ENCODE results near the gene PIP5K1B. TPM values are rescaled to one million over a fixed set of nuclear protein-coding genes. Genes with fewer than 3 reads are reported as not detected.

The PIP5K1B gene
- total RNA-seq, 1 donor from 2014 or later: 0.13 TPM

DNA sequence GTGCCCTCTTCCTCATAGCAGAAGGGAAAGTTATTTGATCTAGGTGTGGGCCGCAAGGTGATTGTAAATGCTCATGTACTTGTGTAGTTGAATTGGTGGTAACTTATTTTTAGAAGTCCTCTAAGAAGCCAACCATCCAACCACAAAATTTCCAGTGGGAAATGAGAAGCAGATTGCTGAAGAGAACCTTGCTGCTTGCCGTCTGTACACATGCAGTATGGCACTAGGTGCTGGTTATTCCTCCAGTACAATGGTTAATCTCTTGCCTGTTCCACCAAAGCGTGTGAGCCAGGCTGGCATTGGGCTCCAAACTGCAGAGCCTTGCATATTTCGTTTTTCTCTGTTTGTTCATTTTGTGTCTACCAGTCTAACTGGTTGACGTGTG, 28.0 kb downstream of the PIP5K1B start:
- DNase-seq (ENCODE audit: low read depth, low spot score): no peak

DNA sequence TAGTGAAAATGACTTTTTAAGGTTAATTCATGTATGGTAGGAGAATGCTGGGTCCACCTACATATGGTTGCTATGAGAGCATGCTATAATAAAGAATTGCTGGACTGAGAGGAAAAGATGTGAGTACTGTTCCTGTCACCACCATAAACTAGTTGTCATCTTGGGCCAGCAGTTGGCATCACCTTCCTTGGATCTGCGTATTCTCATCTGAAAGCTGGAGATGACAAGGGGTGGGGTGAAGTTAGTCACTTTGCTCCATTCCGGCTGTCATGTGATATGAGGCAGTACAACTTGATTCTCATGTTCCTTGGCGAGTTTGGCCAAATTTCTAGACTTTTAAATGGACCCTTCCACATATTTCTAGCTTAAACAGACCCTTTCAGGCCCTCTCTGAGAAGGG, 33.3 kb downstream of the PIP5K1B start:
- DNase-seq (ENCODE audit: low read depth, low spot score): no peak

DNA sequence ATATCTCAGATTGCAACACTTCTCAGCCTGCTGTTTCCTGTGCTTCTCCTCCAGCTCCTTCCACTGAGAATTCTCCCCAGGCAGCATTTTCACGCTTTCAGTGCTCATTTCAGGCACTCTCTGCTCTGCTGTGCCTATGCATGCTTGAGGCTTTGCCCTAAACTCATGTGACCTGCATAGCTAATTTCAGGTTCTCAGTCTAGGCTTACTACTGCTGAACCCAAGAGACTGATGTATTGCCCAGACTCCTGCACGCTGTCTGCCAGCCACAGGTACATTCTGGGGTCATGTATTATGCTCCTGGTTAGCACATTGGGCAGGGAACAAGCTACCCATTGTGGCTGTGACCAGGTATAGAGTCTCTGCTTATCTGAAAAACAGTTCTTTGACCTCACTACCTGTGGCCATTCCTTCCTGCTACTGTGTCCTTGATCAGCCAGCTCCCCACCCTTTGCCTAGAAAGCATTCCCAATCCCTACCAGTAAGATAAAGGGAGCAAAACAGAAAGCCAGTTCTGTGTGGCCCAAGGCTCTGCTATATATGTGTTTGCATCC, 34.7 kb downstream of the PIP5K1B start:
- DNase-seq (ENCODE audit: low read depth, low spot score): no peak

DNA sequence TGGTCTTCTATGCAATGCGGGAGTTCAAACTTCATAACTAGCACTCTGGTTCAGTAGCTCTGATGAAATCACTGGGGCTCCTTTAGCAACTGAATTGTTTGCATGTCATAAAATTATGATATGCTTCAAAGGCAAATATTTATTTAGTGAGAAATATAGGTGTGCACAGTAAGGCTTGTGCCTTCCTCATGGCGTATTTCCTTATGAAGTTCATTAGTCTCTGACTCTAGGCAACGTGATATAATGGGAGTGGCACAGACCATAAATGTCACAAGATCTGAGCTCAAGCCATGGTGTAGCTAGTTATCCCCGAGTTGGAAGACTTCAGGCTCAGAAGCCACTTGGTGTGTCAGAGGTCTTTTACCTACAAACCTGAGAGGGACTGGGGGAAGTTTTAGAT, 35.5 kb downstream of the PIP5K1B start:
- no peak for DNase-seq (ENCODE audit: low read depth, low spot score)

- DNase-seq (ENCODE audit: low read depth, low spot score): no peak
Measured at GRCh38 chr9:68741234-68741633, 36.2 kb downstream of the PIP5K1B start.

DNA sequence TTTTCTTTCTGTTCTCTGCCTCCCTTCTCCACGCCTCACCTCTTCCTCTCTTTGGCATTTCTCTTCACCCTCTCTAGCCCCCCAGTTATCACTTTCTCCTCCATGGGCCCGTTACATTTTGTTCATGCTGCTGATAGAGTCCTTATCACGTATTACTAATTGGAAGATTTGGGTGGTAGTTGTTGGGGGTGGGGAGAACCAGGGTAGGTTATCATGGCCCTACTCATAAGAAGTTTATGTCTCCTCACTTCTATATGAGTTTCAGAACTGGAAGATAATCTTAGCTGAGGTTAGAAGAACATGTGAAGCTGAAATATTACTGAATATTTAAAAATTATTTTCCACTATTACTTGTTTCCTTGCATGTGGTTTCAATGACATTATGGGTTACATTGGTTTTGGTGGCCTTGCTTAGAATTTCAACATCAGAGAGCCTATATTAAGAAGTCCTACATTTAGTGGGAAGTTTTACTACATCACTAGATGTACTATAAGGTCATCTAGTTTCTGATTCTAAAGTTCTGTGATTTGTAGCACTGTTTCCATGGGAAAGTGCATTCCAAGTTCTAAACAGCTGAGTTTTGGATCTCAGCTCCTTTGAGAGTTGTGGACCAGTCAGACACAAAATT, 36.8 kb downstream of the PIP5K1B start:
- no peak for DNase-seq (ENCODE audit: low read depth, low spot score)

- no peak for DNase-seq (ENCODE audit: low read depth, low spot score)
Measured at GRCh38 chr9:68742333-68742730, 37.3 kb downstream of the PIP5K1B start.

- DNase-seq (ENCODE audit: low read depth, low spot score): no peak
Measured at GRCh38 chr9:68744426-68744825, 39.4 kb downstream of the PIP5K1B start.

DNA sequence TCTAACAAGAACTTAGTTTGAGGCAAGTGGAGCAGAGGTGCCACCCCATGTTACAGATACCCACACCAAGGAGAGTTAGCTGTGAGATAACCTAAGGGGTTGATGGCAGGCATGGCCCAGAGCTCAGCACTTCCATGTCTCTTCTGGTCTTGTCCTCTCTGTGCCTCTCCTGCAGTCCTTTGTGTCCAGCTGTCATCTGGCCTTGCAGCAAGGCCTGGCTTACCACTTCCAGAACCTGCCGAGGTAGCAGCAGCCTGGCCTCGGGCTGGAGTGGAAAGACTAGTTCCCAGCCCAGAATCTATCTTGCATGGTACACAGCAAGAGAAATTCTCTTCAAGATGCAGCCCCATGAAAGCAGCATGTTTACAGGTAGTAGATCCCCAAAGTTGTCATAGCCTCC, 41.5 kb downstream of the PIP5K1B start:
- DNase-seq (ENCODE audit: low read depth, low spot score): no peak

DNA sequence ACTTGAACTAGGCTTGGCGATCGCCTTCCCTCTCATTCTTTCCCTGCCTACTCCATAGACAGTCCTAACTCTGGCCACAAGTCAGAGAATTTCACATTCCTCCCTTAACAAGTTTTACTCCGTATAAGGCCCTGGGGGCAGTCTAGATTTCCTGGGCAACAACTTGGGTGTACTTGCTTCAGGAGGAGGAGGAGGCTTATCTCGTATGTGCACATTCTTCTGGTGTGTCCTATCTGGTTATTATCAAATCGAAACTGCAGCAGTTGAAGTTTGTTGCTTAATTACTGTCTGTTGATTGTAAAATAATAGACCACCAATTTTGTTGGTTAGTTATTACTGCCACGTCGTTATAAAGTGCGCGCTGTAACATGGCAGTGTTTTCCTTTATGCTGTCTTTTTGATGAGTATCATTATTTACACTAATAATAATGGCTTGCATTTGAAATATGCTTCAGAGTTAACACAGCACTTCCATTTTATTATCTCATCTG, 42.0 kb downstream of the PIP5K1B start:
- no peak for DNase-seq (ENCODE audit: low read depth, low spot score)

GRCh38 chr9:68749135-68749534, 44.1 kb downstream of the PIP5K1B start:
- no peak for DNase-seq (ENCODE audit: low read depth, low spot score)

DNA sequence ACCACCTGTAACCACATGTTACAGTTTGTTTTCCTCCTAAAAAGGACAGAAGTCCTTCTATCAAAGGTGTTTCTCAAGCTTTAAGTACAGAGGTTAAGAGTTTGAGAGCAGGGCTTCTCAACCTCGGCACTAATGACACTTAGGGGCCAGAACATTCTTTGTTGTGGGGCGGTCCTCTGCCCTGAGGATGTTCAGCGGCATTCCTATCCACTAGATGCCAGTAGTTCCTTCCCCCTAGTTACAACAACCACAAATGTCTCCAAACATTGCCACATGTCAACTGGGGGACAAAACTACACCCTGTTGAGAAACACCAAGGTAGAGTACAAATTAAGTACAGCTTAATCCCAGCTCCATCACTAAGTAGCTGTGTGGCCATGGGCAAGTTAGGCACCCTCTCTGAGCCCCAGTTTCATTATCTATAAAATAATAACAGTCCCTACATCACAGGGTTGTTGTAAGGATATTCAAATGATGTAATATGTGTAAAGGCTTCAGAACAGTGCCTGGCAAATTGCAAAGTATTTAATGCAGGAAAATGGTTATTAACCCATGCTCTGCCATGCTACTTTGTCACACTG, 44.6 kb downstream of the PIP5K1B start:
- no peak for DNase-seq (ENCODE audit: low read depth, low spot score)

DNA sequence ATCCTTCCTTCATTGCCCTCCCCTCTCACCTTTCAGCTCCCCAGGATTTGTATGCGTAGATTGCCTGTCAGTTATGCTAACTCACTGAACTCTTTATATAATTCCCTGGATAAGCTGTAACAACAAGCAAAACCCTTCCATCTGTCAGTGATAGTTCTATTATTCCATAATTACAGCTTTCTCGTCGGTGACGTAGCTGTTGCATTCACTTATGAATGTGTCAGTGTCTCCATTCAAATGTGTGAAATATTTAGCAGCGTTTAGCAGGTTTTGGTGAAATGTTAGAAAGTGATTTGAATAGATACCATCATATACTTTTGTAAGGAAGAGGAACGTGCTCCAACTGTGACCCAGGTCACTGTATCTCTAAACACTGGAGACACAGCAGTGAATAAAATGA, 45.2 kb downstream of the PIP5K1B start:
- DNase-seq (ENCODE audit: low read depth, low spot score): no peak

DNA sequence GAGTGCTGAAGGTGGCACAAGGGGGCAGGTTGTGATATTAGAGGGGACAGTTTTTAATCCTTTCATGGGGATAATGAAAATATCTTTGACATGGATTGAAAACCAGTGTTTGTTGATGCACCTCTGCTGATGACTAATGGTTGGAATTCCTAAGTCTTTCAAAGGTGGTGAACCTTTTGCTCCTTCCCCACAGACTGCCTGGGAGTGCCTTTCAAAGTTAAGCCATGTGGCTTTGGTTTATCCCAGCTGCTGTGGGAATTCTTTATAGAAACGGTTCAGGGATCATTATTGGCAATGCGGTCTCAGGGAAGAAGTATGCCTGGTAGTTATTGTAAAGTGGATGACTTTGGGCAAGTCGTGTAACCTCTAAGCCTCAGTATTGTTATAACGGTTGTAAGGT, 45.7 kb downstream of the PIP5K1B start:
- no peak for DNase-seq (ENCODE audit: low read depth, low spot score)

DNA sequence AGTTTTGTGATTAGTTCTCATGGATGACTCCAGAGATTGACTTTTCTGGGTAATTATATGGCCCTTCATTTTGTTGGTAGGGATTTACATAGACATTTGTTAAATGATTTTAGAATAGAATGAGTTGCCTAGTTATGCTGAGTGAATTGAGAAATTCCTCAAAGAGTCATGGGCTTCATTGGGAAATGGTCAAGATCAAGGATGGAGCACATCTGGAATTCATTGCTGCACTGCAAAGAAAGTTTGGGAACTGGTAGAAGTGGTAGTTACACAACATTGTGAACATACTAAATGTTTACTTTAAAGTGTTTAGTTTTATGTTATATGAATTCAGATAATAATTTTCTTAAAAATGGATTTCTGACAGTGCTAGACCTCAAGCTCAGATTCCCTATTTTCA, 46.5 kb downstream of the PIP5K1B start:
- DNase-seq (ENCODE audit: low read depth, low spot score): no peak

GRCh38 chr9:68755051-68755450, 50.0 kb downstream of the PIP5K1B start:
- no peak for DNase-seq (ENCODE audit: low read depth, low spot score)

GRCh38 chr9:68755752-68756151, 50.7 kb downstream of the PIP5K1B start:
- DNase-seq (ENCODE audit: low read depth, low spot score): no peak

DNA sequence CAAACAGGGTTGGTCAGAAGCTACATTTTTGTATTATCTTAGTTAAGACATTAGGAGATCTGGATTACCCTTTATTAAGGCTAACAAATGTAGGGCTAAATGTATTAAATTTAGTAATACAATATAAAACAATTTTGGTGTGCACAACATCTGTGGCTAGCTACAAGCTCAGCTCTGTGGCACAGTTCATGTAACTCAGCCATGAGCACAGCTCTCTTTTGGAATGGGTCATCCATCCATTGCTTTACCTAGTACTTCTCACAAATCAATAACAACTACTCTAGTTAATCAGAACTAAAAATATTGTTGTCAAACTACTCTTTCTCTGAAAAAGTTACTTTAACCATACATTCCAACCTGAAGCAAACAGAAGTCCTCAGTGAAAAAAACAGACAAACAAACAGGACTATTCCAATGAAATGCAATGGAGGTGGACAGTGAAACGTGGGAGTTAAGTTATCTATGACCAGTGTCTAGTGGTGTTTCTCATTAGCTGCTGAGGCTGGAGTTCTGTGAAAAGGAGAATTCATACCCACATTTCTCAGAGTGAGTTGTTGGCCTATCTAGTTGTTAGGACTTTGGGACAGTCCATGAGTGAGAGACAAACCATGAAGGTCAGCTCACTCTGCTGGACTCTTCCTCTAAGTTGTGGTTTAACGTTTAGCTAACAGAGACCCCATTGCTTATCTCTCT, 55.1 kb downstream of the PIP5K1B start:
- DNase-seq (ENCODE audit: low read depth, low spot score): no peak

GRCh38 chr9:68760674-68761333, 55.8 kb downstream of the PIP5K1B start:
- DNase-seq (ENCODE audit: low read depth, low spot score): no peak

DNA sequence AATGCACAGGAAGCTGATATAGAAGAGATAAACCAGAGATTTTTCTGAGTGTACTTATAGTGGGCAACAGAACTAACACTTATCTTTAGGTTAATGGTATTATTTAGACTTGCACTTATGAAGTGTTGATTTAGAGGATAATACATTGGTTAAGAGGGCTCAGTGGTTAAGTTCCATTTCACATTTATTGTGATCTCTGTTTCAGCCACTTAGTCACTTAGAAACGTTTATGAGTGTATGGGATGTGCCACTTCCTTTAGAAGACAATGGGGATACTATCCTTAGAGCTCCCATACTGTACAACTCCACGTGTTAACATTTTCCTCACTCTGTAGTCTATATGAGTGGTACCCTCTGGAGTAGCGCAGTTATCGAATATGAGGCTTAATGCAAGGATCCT, 57.5 kb downstream of the PIP5K1B start:
- DNase-seq (ENCODE audit: low read depth, low spot score): no peak

DNA sequence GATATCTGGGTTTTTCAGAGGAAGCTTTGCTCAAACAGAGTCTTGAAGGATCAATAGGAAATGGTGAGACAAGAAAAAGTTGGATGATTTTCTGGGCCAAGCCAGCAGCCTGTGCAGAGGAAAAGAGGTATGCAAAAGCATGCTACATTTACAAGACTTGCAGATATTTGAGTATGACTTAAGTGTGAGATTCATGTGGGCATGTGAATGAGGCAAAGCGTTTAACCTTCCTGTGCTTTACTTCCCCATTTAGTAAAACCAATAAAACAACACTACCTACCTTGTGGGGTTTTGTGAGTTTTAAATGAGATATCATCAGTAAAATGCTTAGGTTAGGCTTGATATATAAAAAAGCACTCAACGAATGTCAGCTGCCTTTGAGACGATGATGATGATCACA, 58.1 kb downstream of the PIP5K1B start:
- no peak for DNase-seq (ENCODE audit: low read depth, low spot score)

- DNase-seq (ENCODE audit: low read depth, low spot score): no peak
Measured at GRCh38 chr9:68768619-68769018, 63.6 kb downstream of the PIP5K1B start.
